Measurements from ENCODE around the gene PPP2R5B. TPM values are rescaled to one million over a fixed set of nuclear protein-coding genes. Genes with fewer than 3 reads are reported as not detected.

PPP2R5B gene
- total RNA-seq, 1 donor from 2014 or later, result 11.4 TPM

DNA sequence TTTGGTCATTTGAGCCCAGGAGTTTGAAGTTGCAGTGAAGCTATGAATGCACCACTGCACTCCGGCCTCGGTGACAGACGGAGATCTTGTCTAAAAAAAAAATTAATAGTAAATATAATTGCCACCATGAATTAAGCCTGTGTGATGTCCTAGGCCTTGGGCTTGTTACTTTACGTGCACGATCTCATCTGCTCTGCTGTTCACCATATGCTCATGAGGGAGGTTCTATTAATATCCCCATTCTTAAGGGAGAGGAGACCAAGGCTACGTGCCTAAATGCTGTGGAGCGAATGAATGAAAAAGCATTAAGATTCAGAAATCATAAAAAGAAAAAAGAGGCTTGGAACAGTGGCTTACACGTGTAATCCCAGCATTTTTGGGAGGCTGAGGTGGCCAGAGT is 4.9 kb upstream of the PPP2R5B start:
- no peak for DNase-seq
- Mint-ChIP-seq H3K27ac (no peak overlapping the region), H3K4me3 (no peak overlapping the region), H3K9me3 (no peaks in the 10 kb centered on the region), H3K4me1 (peaks cover 26% of the 10 kb centered on the region), H3K36me3 (ENCODE audit: low read depth) (no peaks in the 10 kb centered on the region), H3K27me3 (no peaks in the 10 kb centered on the region)
- intact Hi-C loops (cut with micrococcal nuclease), result loop anchor here (5.0 kb wide), 1 partner anchor 53 kb away; the partner anchor contains the start of gene MAJIN

- Mint-ChIP-seq H3K4me1 (peaks cover 28% of the 10 kb centered on the region), H3K4me3 (no peak overlapping the region), H3K27me3 (no peaks in the 10 kb centered on the region), H3K27ac (no peak overlapping the region), H3K9me3 (no peaks in the 10 kb centered on the region), H3K36me3 (ENCODE audit: low read depth) (no peaks in the 10 kb centered on the region)
- intact Hi-C loops (cut with micrococcal nuclease), result no loop called here
- DNase-seq, result no peak
Observed at GRCh38 chr11:64920124-64920523, 4.4 kb upstream of the PPP2R5B start.

DNA sequence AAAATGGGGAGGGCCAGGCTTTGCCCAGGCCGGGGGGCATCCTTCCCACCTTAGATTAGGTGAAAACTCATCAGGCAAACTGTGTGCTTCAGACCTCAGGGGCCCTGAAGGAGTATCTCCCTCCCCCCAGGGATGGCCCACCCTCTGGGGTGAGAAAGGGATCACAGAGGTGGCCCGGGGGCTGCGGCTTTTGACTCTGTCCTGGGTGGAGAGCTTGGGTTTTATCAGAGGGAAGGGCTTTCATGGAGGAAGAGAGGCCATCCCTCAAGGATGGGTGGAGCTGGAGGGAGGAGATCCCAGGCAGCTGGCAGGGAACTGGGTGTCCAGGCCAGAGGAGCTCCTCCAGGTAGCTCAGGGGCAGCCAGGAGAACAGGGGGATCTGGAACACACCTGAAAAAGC is 3.1 kb upstream of the PPP2R5B start:
- no peaks in the 10 kb centered on the region for H3K9me3 Mint-ChIP-seq
- peaks cover 22% of the 10 kb centered on the region for H3K4me1 Mint-ChIP-seq
- intact Hi-C loops (cut with micrococcal nuclease), result no loop called here
- no peak for DNase-seq
- H3K27ac Mint-ChIP-seq, result no peak overlapping the region
- no peaks in the 10 kb centered on the region for H3K27me3 Mint-ChIP-seq
- peaks cover 2% of the 10 kb centered on the region for H3K36me3 Mint-ChIP-seq (ENCODE audit: low read depth)
- no peak overlapping the region for H3K4me3 Mint-ChIP-seq

- Mint-ChIP-seq H3K9me3 (no peaks in the 10 kb centered on the region), H3K27me3 (no peaks in the 10 kb centered on the region), H3K4me1 (peaks cover 12% of the 10 kb centered on the region), H3K36me3 (ENCODE audit: low read depth) (peaks cover 12% of the 10 kb centered on the region), H3K27ac (no peak overlapping the region), H3K4me3 (no peak overlapping the region)
- DNase-seq, result no peak
- intact Hi-C loops (cut with micrococcal nuclease), result no loop called here
Observed at GRCh38 chr11:64923151-64923661, 1.3 kb upstream of the PPP2R5B start.

- no peak for DNase-seq
- no peaks in the 10 kb centered on the region for H3K9me3 Mint-ChIP-seq
- peak overlapping the region; percentile 91 for H3K4me3 Mint-ChIP-seq
- H3K4me1 Mint-ChIP-seq, result peaks cover 10% of the 10 kb centered on the region
- intact Hi-C loops (cut with micrococcal nuclease), result loop anchor here (1.0 to 2.0 kb wide), 4 partner anchors 46 to 116 kb away; partner anchors contain the start of genes ARL2, EHD1, SAC3D1 and SNX15
- H3K27ac Mint-ChIP-seq, result peak overlapping the region; percentile 75
- peaks cover 15% of the 10 kb centered on the region for H3K36me3 Mint-ChIP-seq (ENCODE audit: low read depth)
- no peaks in the 10 kb centered on the region for H3K27me3 Mint-ChIP-seq
Observed at GRCh38 chr11:64924910-64925284, 408 bp downstream of the PPP2R5B start.

DNA sequence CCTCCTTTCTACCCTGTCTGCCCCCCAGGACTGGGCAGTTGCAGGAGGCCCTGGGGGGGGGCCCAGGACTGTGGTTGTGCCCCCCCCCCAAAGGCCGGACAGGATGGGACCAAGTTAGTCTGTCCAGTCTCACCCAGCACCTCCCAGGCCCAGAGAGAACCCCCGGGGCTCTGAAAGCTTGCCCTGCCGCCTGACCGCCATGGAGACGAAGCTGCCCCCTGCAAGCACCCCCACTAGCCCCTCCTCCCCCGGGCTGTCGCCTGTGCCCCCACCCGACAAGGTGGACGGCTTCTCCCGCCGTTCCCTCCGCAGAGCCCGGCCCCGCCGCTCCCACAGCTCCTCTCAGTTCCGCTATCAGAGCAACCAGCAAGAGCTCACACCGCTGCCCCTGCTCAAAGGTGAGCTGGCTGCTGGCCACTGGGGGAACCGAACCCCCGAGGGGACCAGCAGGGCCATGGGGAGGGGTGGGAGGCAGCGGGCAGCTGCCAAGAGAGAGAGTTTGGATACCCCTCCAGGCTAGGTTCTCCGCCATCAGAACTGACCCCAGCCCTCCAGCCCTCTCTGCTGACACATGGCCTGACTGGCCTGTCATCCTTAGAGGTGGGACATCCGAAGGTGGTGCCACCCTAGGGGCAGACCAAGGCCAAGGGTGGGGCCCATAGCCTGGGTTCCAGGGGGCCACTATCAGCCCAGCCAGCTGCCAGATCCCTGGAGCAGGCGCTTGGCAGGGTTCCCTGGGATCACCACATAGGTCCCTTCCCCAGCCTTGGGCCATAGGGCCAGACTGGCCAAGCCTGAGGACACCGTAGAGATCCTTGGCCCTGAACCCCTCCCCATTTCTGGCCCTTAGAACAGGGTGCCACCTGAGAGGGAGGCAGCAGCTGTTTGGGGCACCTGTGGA is 1.3 kb downstream of the PPP2R5B start:
- intact Hi-C loops (cut with micrococcal nuclease), result loop anchor here (2.0 kb wide), 1 partner anchor 47 kb away; the partner anchor contains the start of gene EHD1
- DNase-seq, result no peak
- H3K9me3 Mint-ChIP-seq, result no peaks in the 10 kb centered on the region
- no peak overlapping the region for H3K27ac Mint-ChIP-seq
- H3K27me3 Mint-ChIP-seq, result no peaks in the 10 kb centered on the region
- H3K4me3 Mint-ChIP-seq, result peak overlapping the region; percentile 91
- H3K4me1 Mint-ChIP-seq, result peaks cover 10% of the 10 kb centered on the region
- H3K36me3 Mint-ChIP-seq (ENCODE audit: low read depth), result peaks cover 20% of the 10 kb centered on the region

- H3K27me3 Mint-ChIP-seq, result no peaks in the 10 kb centered on the region
- peak overlapping the region; percentile 20 for H3K4me3 Mint-ChIP-seq
- H3K36me3 Mint-ChIP-seq (ENCODE audit: low read depth), result peaks cover 22% of the 10 kb centered on the region
- H3K27ac Mint-ChIP-seq, result no peak overlapping the region
- H3K9me3 Mint-ChIP-seq, result no peaks in the 10 kb centered on the region
- peaks cover 10% of the 10 kb centered on the region for H3K4me1 Mint-ChIP-seq
- no peak for DNase-seq
- intact Hi-C loops (cut with micrococcal nuclease), result no loop called here
Observed at GRCh38 chr11:64926689-64927088, 2.2 kb downstream of the PPP2R5B start.

GRCh38 chr11:64928957-64929356 is 4.5 kb downstream of the PPP2R5B start:
- Mint-ChIP-seq H3K27me3 (no peaks in the 10 kb centered on the region), H3K4me1 (peaks cover 9% of the 10 kb centered on the region), H3K36me3 (ENCODE audit: low read depth) (peaks cover 22% of the 10 kb centered on the region), H3K4me3 (no peak overlapping the region), H3K9me3 (no peaks in the 10 kb centered on the region), H3K27ac (no peak overlapping the region)
- no peak for DNase-seq
- intact Hi-C loops (cut with micrococcal nuclease), result no loop called here

GRCh38 chr11:64929625-64930024 is 5.1 kb downstream of the PPP2R5B start:
- no peak overlapping the region for H3K4me3 Mint-ChIP-seq
- no peaks in the 10 kb centered on the region for H3K9me3 Mint-ChIP-seq
- peaks cover 22% of the 10 kb centered on the region for H3K36me3 Mint-ChIP-seq (ENCODE audit: low read depth)
- no peaks in the 10 kb centered on the region for H3K27me3 Mint-ChIP-seq
- DNase-seq, result no peak
- no peak overlapping the region for H3K27ac Mint-ChIP-seq
- H3K4me1 Mint-ChIP-seq, result peaks cover 5% of the 10 kb centered on the region
- intact Hi-C loops (cut with micrococcal nuclease), result no loop called here

GRCh38 chr11:64930340-64930739 is 5.9 kb downstream of the PPP2R5B start:
- Mint-ChIP-seq H3K27me3 (no peaks in the 10 kb centered on the region), H3K36me3 (ENCODE audit: low read depth) (peaks cover 22% of the 10 kb centered on the region), H3K4me3 (no peak overlapping the region), H3K27ac (no peak overlapping the region), H3K4me1 (peaks cover under 1% of the 10 kb centered on the region), H3K9me3 (no peaks in the 10 kb centered on the region)
- intact Hi-C loops (cut with micrococcal nuclease), result no loop called here
- no peak for DNase-seq

DNA sequence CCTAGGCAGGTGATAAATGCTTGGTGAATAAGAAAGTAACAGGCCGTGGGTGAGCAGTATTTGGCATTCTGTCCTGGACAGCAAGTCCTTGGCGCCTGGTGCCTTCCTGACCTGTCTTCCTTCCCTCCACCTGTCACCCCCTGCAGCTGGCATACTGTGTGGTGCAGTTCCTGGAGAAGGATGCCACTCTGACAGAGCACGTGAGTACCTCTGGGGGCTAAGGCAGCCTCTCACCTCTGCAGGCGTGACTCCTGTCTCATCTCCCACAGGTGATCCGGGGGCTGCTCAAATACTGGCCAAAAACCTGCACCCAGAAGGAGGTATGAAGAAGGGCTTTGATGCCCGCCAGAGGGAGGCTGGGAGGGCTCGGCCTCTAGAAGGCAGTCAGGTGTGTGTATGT is 6.8 kb downstream of the PPP2R5B start:
- H3K4me1 Mint-ChIP-seq, result no peaks in the 10 kb centered on the region
- H3K27ac Mint-ChIP-seq, result no peak overlapping the region
- DNase-seq, result no peak
- H3K9me3 Mint-ChIP-seq, result no peaks in the 10 kb centered on the region
- H3K27me3 Mint-ChIP-seq, result no peaks in the 10 kb centered on the region
- intact Hi-C loops (cut with micrococcal nuclease), result no loop called here
- no peak overlapping the region for H3K4me3 Mint-ChIP-seq
- peaks cover 21% of the 10 kb centered on the region for H3K36me3 Mint-ChIP-seq (ENCODE audit: low read depth)

DNA sequence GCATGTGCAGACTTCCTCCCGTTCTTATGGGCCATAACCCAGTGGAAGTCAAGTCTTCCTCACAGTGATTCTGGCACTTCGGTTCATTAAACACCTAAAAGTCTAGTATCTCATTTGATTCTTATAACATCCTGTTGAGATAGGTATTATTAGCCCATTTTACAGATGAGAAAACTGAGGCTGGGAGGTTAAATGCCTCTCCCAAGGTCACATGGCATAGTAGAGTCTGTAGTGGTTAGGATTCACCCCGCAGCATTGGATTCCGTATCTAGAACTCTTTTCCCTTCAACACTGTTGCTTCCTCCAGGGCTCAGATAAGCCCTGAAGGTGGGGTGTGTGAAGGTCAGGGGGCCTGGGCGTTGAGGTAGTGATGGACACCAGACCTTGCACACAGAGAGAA is 7.8 kb downstream of the PPP2R5B start:
- H3K4me1 Mint-ChIP-seq, result no peaks in the 10 kb centered on the region
- DNase-seq, result no peak
- H3K4me3 Mint-ChIP-seq, result no peak overlapping the region
- no peak overlapping the region for H3K27ac Mint-ChIP-seq
- intact Hi-C loops (cut with micrococcal nuclease), result no loop called here
- no peaks in the 10 kb centered on the region for H3K27me3 Mint-ChIP-seq
- H3K9me3 Mint-ChIP-seq, result no peaks in the 10 kb centered on the region
- H3K36me3 Mint-ChIP-seq (ENCODE audit: low read depth), result peaks cover 16% of the 10 kb centered on the region

GRCh38 chr11:64933213-64933934 is 8.9 kb downstream of the PPP2R5B start:
- no peak for DNase-seq
- Mint-ChIP-seq H3K4me3 (no peak overlapping the region), H3K36me3 (ENCODE audit: low read depth) (peaks cover 10% of the 10 kb centered on the region), H3K4me1 (no peaks in the 10 kb centered on the region), H3K27me3 (peaks cover 2% of the 10 kb centered on the region), H3K27ac (no peak overlapping the region), H3K9me3 (no peaks in the 10 kb centered on the region)
- intact Hi-C loops (cut with micrococcal nuclease), result no loop called here
